ENCODE data around the gene CHD5. TPM values are rescaled to one million over a fixed set of nuclear protein-coding genes. Genes with fewer than 3 reads are reported as not detected.

The CHD5 gene
- total RNA-seq, 1 experiment from 2014 or later, result 6.1 TPM

- TF ChIP-seq ELF1 (IDR thresholded peaks at IDR 0.05; ENCODE audit: borderline replicate concordance, low read depth) (no peak), CBX3 (IDR thresholded peaks at IDR 0.05; ENCODE audit: low read depth) (no peak), FOSL1 (IDR thresholded peaks at IDR 0.05; ENCODE audit: low read depth) (no peak), EGR1 (IDR thresholded peaks at IDR 0.05; ENCODE audit: low read depth) (no peak), YY1 (IDR thresholded peaks at IDR 0.05; ENCODE audit: extremely low read depth, insufficient replicate concordance, low read depth, low read length) (no peak), SP1 (IDR thresholded peaks at IDR 0.05; ENCODE audit: low read depth) (no peak), POLR2AphosphoS5 (IDR thresholded peaks at IDR 0.05; ENCODE audit: low read depth, low read length) (no peak), JUND (IDR thresholded peaks at IDR 0.05) (no peak), POLR2A (IDR thresholded peaks at IDR 0.05; ENCODE audit: borderline replicate concordance, extremely low read depth, insufficient read depth, insufficient read length) (no peak), ZBTB33 (IDR thresholded peaks at IDR 0.05; ENCODE audit: extremely low read depth, insufficient replicate concordance, low read length) (no peak), RAD21 (IDR thresholded peaks at IDR 0.05; ENCODE audit: low read depth) (no peak), CEBPB (IDR thresholded peaks at IDR 0.05; ENCODE audit: low read depth) (no peak), SRF (IDR thresholded peaks at IDR 0.05; ENCODE audit: low read depth) (no peak), ATF3 (IDR thresholded peaks at IDR 0.05) (no peak)
- TF ChIP-seq, protein P1, sequence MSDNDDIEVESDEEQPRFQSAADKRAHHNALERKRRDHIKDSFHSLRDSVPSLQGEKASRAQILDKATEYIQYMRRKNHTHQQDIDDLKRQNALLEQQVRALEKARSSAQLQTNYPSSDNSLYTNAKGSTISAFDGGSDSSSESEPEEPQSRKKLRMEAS (IDR thresholded peaks at IDR 0.05), result no peak
- Histone ChIP-seq H3K9me2 (ENCODE audit: insufficient read depth) (no peaks in the 10 kb centered on the region), H3K27ac (ENCODE audit: low read depth, low read length) (no peak overlapping the region), H3K9ac (ENCODE audit: low read length) (no peak overlapping the region), H4K20me1 (ENCODE audit: insufficient read depth) (no peaks in the 10 kb centered on the region), H2AFZ (ENCODE audit: low read depth, low read length, poor library complexity, severe bottlenecking) (no peak overlapping the region), H3K36me3 (ENCODE audit: control insufficient read depth in 1 of 2, insufficient read depth in 2 of 2, low read length in 2 of 2) (no peaks in the 10 kb centered on the region), H3K4me2 (ENCODE audit: low read length) (no peak overlapping the region), H3K4me1 (ENCODE audit: control insufficient read depth in 1 of 2, insufficient read depth in 2 of 2, low read length in 2 of 2) (peaks cover 11 to 18% of the 10 kb centered on the region in 2 experiments), H3K9me3 (ENCODE audit: control insufficient read depth in 1 of 2, insufficient read depth in 1 of 2, low read depth in 1 of 2, low read length in 2 of 2) (no peaks in the 10 kb centered on the region), H3K27me3 (ENCODE audit: insufficient read depth, low read length) (no peaks in the 10 kb centered on the region), H3K4me3 (replicated peaks in 1 of 2; ENCODE audit: low read depth in 1 of 2, low read length in 2 of 2) (no peak overlapping the region), H3K79me2 (ENCODE audit: insufficient read depth, low read length) (no peaks in the 10 kb centered on the region)
- POLR2A ChIA-PET, result no interaction called here
- intact Hi-C loops (cut with micrococcal nuclease), result no loop called here
- CTCF ChIA-PET, result no interaction called here
- DNase-seq (ENCODE audit: low read depth, low spot score) (no peak), ATAC-seq (no peak)
- no TSS peak for BruUV-seq (replicated peaks)
- RAD21 ChIA-PET (ENCODE audit: low non-redundant PET in 1 of 2, low total read pairs in 2 of 2, uncharacterized antibody in 2 of 2, unreplicated experiment in 2 of 2), result no interaction called here
Measured at GRCh38 chr1:6070450-6070974, 109.6 kb downstream of the CHD5 start.
